ENCODE results near the gene THSD4.

GRCh38 chr15:71566226-71566625, 451.0 kb downstream of the THSD4 start:
- no peak for TF ChIP-seq CTCF (conservative IDR thresholded peaks at IDR 0.05)
- no peak for TF ChIP-seq ZFX (IDR thresholded peaks at IDR 0.05)

All from C4-2B (cell line).